Heart right ventricle (tissue), 16 donors: ENCODE data around the gene MYH3. TPM values are rescaled to one million over a fixed set of nuclear protein-coding genes. Genes with fewer than 3 reads are reported as not detected.
A peak's percentile ranks its signal among the peaks of the same experiment; 100 is the strongest.

ENCODE experiments used
- ATAC-seq, 8 donors: fragments of 200-7000 bp; cut with Tn5 transposase; one replicate each; pipeline ENCODE4 v1.9.1; 2020; ENCODE audit warnings: mild to moderate bottlenecking in 8 of 8, moderate library complexity in 8 of 8, moderate number of reproducible peaks in 1 of 8
- DNase-seq, 2 donors: peaks; one replicate each; pipeline ENCODE4 v3.0.0-alpha.2; 2020
- H3K27ac ChIP-seq, 10 donors: fragments of 200-600 bp; sonication (generic) in 2 of 10; one replicate each; pipeline versions ENCODE4 v1.5.0 to v1.8.0; 2020 to 2022; ENCODE audit warnings: mild to moderate bottlenecking in 3 of 10
- H3K27me3 ChIP-seq, 7 donors: fragments of 200-600 bp; one replicate each; pipeline ENCODE4 v1.8.0; 2021 to 2022; ENCODE audit warnings: mild to moderate bottlenecking in 2 of 7
- H3K36me3 ChIP-seq, 9 donors: fragments of 200-600 bp; sonication (generic) in 1 of 9; one replicate each; pipeline versions ENCODE4 v1.5.0 to v1.8.0; 2020 to 2022; ENCODE audit warnings: mild to moderate bottlenecking in 2 of 9
- H3K4me1 ChIP-seq, 9 donors: fragments of 200-600 bp; sonication (generic) in 1 of 9; one replicate each; pipeline versions ENCODE4 v1.5.0 to v1.8.0; 2020 to 2022; ENCODE audit warnings: mild to moderate bottlenecking in 4 of 9
- H3K4me3 ChIP-seq, 10 donors: fragments of 200-600 bp; sonication (generic) in 2 of 10; one replicate each; pipeline versions ENCODE4 v1.5.0 to v1.8.0; 2020 to 2022; ENCODE audit warnings: mild to moderate bottlenecking in 7 of 10, moderate library complexity in 2 of 10
- H3K9me3 ChIP-seq, 11 donors: fragments of 200-600 bp in 10 of 11; sonication (generic) in 2 of 11; one replicate each; pipeline versions ENCODE4 v1.5.0 to v1.8.0; 2013 to 2022; ENCODE audit warnings: mild to moderate bottlenecking in 2 of 11, control low read depth in 1 of 11, moderate library complexity in 1 of 11
- CTCF ChIP-seq, 9 donors: fragments of 200-600 bp; sonication (generic) in 2 of 9; IDR thresholded peaks; one replicate each; pipeline versions ENCODE4 v1.5.0 to v1.8.0; 2021 to 2022; ENCODE audit warnings: antibody characterized with exemption in 9 of 9, mild to moderate bottlenecking in 5 of 9, moderate library complexity in 1 of 9
- WGBS, 2 donors: extraction: QIAGEN DNeasy Blood & Tissue Kit; methylation state at CpG; one replicate each; pipeline ENCODE4 v1.1.7; 2013; ENCODE audit warnings: inconsistent platforms in 1 of 2; 5-methylcytosine and 5-hydroxymethylcytosine counted together
- intact Hi-C, 10 donors: fragments of 100-400 bp; cut with DNase I; formaldehyde crosslinking; loops; one replicate each; pipeline versions ENCODE4 v1.11.1 to v1.14.2; 2022
- polyA plus RNA-seq, 2 donors: library from polyadenylated mRNA; stranded (reverse); fragments of 200-250 nt; gene quantifications; one replicate each; pipeline ENCODE4 v1.2.3, GENCODE V29; 2013
- total RNA-seq, 10 donors: library from RNA; stranded (reverse); fragmentation: NEBNext Ultra II Directional in 3 of 10; extraction: Animal tissue kit (Norgen Biotek cat#: 25700) in 3 of 10; gene quantifications; one replicate each; pipeline versions ENCODE4 v1.2.1 to v1.2.4, GENCODE V29; 2021 to 2023
- donor health status: Arrhythmogenic right ventricular cardiomyopathy.
- donor health status: ischemic (EF 13 %, LVEDD 7.1; RV severe dilation, severe dysfunction).
- donor health status: healthy with polysubstance abuse.
- donor health status: DM: no; HTN: yes; CAD: no.
- donor health status: DM: no; HTN: no; CAD: no.
- donor health status: ischemic (EF 25% LVEDD 6.9; RV normal size, moderate dysfunction).
- donor health status: ischemic (EF 25% LVEDD 5.7; RV mildly dilated, moderate dysfunction).
- donor health status: healthy.
- donor health status: DM: yes; HTN: yes; CAD: no.
- donor health status: Ischemic cardiomyopathy.
- donor health status: ischemic (EF 35%, LVEDD 5.7; RV mildly dilated, moderate dysfunction).
- donor health status: nonischemic (EF 11% LVEDD 7.7; RV severe dilation, severe dysfunction).
- donor health status: DM: yes; HTN: yes; CAD: no.
- donor health status: PGD.
- donor health status: ischemic (EF 29% LVEDD 5.4; RV normal size, mild dysfunction).
- donor health status: nonischemic (EF 23%, LVEDD 6.1; RV moderate dilation, normal function).

MYH3 gene
- total and polyA plus RNA-seq, 12 donors, result 0.12 to 1.4 (median 0.75) TPM

DNA sequence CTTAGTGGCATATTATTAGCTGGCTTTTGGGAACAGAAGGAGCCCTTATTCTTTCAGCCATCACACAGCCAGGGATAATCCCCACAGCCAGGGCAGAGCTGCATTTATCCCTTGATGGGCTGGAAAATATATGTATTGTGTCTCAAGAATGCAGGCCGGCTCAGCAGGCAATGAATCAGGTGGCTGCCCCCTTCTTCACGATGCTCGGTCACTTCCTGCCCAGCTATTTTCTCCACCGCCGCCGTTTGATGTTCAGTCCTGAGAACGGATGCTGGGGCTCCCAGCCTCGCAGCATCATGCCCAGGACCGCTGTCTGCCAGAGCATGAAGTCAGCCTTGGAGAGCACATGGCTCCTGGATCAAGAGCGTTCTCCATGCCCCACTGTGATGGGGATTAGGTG, 4.3 kb upstream of the MYH3 start:
- Histone ChIP-seq H3K4me3 (no peak overlapping the region), H3K4me1 (no peaks in the 10 kb centered on the region), H3K9me3 (no peaks in the 10 kb centered on the region), H3K27ac (no peak overlapping the region), H3K36me3 (peaks cover 0 to 9% (median 0%) of the 10 kb centered on the region in 9 donors), H3K27me3 (no peaks in the 10 kb centered on the region)
- intact Hi-C loops, result no loop called here
- ATAC-seq (no peak), DNase-seq (no peak)
- no peak for TF ChIP-seq CTCF (IDR thresholded peaks at IDR 0.05)
- WGBS, 2 donors, result 90 to 91% methylated on average over 10 of the region's 10 CpGs

- Histone ChIP-seq H3K4me1 (peaks cover 0 to 6% (median 0%) of the 10 kb centered on the region in 9 donors), H3K27me3 (no peaks in the 10 kb centered on the region), H3K4me3 (no peak overlapping the region), H3K27ac (no peak overlapping the region), H3K9me3 (no peaks in the 10 kb centered on the region), H3K36me3 (peaks cover 0 to 9% (median 0%) of the 10 kb centered on the region in 9 donors)
- no peak for DNase-seq
- no peak for TF ChIP-seq CTCF (IDR thresholded peaks at IDR 0.05)
- 84 to 87% methylated on average over 10 of the region's 10 CpGs for WGBS, 2 donors
- ATAC-seq, result no peak
- intact Hi-C loops, result no loop called here
Measured at GRCh38 chr17:10657879-10658278, 770 bp upstream of the MYH3 start.

GRCh38 chr17:10653987-10654386, 3.1 kb downstream of the MYH3 start:
- Histone ChIP-seq H3K4me3 (no peak overlapping the region), H3K9me3 (no peaks in the 10 kb centered on the region), H3K4me1 (peaks cover 0 to 6% (median 0%) of the 10 kb centered on the region in 9 donors), H3K36me3 (peaks cover 0 to under 1% (median 0%) of the 10 kb centered on the region in 9 donors), H3K27me3 (no peaks in the 10 kb centered on the region), H3K27ac (no peak overlapping the region)
- no peak for DNase-seq
- no peak for TF ChIP-seq CTCF (IDR thresholded peaks at IDR 0.05)
- 67 to 84% methylated on average over 5 of the region's 5 CpGs for WGBS, 2 donors
- ATAC-seq, result no peak
- intact Hi-C loops, result no loop called here

DNA sequence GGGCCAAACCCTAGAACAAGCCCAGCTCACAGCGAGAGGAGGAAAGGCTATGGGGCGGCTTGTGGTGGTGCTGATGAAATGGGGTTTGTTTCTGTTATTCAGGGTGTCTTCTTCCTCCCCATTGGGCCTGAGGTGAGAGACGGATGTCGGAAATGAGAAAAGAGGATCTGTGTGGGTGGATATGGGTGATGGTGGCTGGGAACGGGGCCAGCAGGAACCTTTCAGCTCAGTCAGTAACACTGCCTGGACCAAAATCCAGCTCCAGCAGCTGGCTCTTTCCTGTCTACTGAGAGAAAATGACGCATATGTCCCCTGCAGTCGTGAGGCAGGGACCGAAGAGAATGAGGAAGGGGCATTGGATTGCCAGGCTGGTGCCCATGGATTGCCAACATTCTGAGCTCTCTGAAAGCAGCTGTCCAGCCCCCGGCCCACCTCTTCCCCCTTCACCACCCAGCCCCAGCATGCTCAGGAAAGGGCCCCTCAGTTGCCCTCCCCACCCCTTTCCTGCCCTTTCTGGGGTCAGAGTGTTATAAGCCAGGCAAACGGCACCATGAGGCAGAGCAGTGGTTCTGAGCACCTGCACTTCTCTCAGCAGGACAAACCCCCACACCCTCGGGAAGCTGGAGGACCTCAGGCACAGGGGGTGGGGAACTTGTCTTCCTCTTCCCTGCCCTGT, 4.0 kb downstream of the MYH3 start:
- H3K4me3 ChIP-seq, result no peak overlapping the region
- no peak for DNase-seq
- intact Hi-C loops, result no loop called here
- H3K36me3 ChIP-seq, result peaks cover 0 to 2% (median 0%) of the 10 kb centered on the region in 9 donors
- ATAC-seq, result peak in 1 of 8 donors; percentile 35
- peaks cover 0 to 6% (median 0%) of the 10 kb centered on the region in 9 donors for H3K4me1 ChIP-seq
- no peak overlapping the region for H3K27ac ChIP-seq
- WGBS, 2 donors, result 56 to 58% methylated on average over 10 to 11 of the region's 11 CpGs
- no peaks in the 10 kb centered on the region for H3K27me3 ChIP-seq
- no peaks in the 10 kb centered on the region for H3K9me3 ChIP-seq
- TF ChIP-seq CTCF (IDR thresholded peaks at IDR 0.05), result no peak
